ENCODE measurements around the gene PITPNM3. TPM values are rescaled to one million over a fixed set of nuclear protein-coding genes. Genes with fewer than 3 reads are reported as not detected.

PITPNM3 gene
- total and polyA plus RNA-seq, 2 donors (not counting 1 experiment from before 2014, with no cell fraction given), result 0.99 to 1.1 TPM

DNA sequence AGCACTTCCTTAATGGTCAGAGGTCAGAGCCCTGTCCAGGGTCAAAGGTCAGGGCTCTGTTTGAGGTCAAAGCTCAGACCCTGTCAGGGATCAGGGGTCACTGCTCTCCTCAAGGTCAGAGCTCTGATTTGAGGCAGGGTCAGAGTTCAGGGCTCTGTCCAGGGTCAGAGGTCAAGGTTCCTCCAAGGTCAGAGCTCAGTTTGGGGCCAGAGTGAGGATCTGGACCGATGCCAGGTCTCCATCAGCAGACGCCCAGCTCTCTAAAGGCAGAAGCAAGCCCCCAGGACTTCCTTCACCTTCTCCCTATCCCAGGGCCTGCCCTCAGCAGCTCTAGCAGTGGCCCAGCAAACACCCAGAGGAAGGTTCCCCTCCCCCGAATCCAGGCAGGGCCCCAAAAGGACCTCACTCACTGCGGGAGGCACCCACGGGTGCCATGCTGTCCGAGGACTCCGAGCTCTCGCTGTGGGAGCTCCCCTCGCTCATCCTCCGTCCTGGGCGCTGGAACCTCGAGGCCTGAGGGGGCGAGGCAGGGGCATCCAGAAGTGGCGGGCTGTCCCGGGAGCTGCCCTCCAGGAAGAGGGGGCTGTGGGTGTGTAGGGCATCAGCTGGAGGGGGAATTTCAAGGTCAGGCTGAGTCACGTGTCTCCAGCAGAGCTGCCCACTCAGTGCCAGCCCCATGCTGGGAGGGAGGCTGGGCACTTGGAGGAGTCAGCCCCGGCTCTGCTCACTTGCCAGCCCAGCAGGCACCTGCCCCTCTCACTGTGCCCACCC is 85.4 kb downstream of the PITPNM3 start:
- DNase-seq (ENCODE audit: low read depth in 2 of 2), result no peak
- Histone ChIP-seq H3K4me1 (ENCODE audit: control insufficient read depth, extremely low read depth, insufficient read depth, low read length) (no peaks in the 10 kb centered on the region), H2AFZ (ENCODE audit: low read length) (no peak overlapping the region)

DNA sequence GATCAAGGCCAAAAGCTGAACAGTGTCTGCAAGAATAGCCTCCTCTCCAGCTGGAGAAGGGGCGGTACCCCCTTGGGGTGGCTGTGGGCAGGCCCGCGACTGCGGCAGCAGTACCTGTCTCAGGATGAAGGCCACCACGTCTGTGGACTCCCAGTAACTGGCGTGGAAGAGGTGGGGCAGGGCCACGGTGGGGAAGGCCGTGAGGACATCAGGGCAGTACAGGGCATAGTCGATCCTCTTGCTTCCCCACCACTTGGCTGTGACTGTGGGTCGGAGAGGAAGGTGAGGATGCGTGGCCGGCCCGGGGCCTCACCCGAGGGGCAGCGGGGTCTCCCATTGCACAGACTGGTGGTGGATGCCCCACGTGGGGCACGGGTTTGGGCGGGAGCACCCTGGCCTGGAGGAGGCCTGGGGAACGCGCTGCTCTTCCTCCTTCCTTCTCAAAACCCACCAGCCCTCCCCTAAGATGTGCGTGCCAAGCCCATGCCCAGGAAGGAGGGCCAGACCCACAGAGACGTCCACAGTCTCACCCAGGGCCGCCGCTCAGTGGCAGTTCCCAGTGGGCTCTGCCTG is 86.1 kb downstream of the PITPNM3 start:
- H3K36me3 ChIP-seq (ENCODE audit: control insufficient read depth, insufficient read depth, low read length), result no peaks in the 10 kb centered on the region
- H3K9ac ChIP-seq (ENCODE audit: insufficient read depth, low read length), result no peak overlapping the region
- H3K4me1 ChIP-seq (ENCODE audit: control insufficient read depth, extremely low read depth, insufficient read depth, low read length), result no peaks in the 10 kb centered on the region
- no peak overlapping the region for H3K27ac ChIP-seq (ENCODE audit: insufficient read depth, low read length)
- DNase-seq (ENCODE audit: low read depth in 2 of 2), result no peak
- no peak overlapping the region for H3K4me2 ChIP-seq (ENCODE audit: extremely low read depth, insufficient read depth, low read length)
- no peaks in the 10 kb centered on the region for H3K27me3 ChIP-seq (ENCODE audit: control insufficient read depth, insufficient read depth, low read length)
- H3K4me3 ChIP-seq (replicated peaks in 1 of 4; ENCODE audit: control extremely low read depth in 1 of 4, insufficient read depth in 1 of 4, low read depth in 3 of 4, low read length in 4 of 4), result no peak overlapping the region
- no peaks in the 10 kb centered on the region for H4K20me1 ChIP-seq (ENCODE audit: control insufficient read depth, extremely low read depth, insufficient read depth, low read length)
- H2AFZ ChIP-seq (ENCODE audit: low read length), result no peak overlapping the region
- no peaks in the 10 kb centered on the region for H3K79me2 ChIP-seq (ENCODE audit: control insufficient read depth, insufficient read depth, low read length)
- H3K9me3 ChIP-seq (ENCODE audit: control insufficient read depth, insufficient read depth, low read depth, low read length), result no peaks in the 10 kb centered on the region
- TF ChIP-seq, protein P1, sequence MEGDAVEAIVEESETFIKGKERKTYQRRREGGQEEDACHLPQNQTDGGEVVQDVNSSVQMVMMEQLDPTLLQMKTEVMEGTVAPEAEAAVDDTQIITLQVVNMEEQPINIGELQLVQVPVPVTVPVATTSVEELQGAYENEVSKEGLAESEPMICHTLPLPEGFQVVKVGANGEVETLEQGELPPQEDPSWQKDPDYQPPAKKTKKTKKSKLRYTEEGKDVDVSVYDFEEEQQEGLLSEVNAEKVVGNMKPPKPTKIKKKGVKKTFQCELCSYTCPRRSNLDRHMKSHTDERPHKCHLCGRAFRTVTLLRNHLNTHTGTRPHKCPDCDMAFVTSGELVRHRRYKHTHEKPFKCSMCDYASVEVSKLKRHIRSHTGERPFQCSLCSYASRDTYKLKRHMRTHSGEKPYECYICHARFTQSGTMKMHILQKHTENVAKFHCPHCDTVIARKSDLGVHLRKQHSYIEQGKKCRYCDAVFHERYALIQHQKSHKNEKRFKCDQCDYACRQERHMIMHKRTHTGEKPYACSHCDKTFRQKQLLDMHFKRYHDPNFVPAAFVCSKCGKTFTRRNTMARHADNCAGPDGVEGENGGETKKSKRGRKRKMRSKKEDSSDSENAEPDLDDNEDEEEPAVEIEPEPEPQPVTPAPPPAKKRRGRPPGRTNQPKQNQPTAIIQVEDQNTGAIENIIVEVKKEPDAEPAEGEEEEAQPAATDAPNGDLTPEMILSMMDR (conservative IDR thresholded peaks at IDR 0.05 in 1 of 2, IDR thresholded peaks at IDR 0.05 in 1 of 2; ENCODE audit: low read depth in 1 of 2, low read length in 2 of 2), result no peak
- TF ChIP-seq EZH2 (IDR thresholded peaks at IDR 0.05; ENCODE audit: low read length, missing control alignments), result no peak

More for the DNA sequence above, 85.4 kb downstream of the PITPNM3 start:
- H3K79me2 ChIP-seq (ENCODE audit: control insufficient read depth, insufficient read depth, low read length), result no peaks in the 10 kb centered on the region
- no peaks in the 10 kb centered on the region for H3K27me3 ChIP-seq (ENCODE audit: control insufficient read depth, insufficient read depth, low read length)
- H3K36me3 ChIP-seq (ENCODE audit: control insufficient read depth, insufficient read depth, low read length), result no peaks in the 10 kb centered on the region
- H4K20me1 ChIP-seq (ENCODE audit: control insufficient read depth, extremely low read depth, insufficient read depth, low read length), result no peaks in the 10 kb centered on the region
- H3K9me3 ChIP-seq (ENCODE audit: control insufficient read depth, insufficient read depth, low read depth, low read length), result no peaks in the 10 kb centered on the region
- no peak for TF ChIP-seq EZH2 (IDR thresholded peaks at IDR 0.05; ENCODE audit: low read length, missing control alignments)
- TF ChIP-seq, protein P1 (conservative IDR thresholded peaks at IDR 0.05 in 1 of 2, IDR thresholded peaks at IDR 0.05 in 1 of 2; ENCODE audit: low read depth in 1 of 2, low read length in 2 of 2), result no peak
- H3K27ac ChIP-seq (ENCODE audit: insufficient read depth, low read length), result no peak overlapping the region
- H3K9ac ChIP-seq (ENCODE audit: insufficient read depth, low read length), result no peak overlapping the region
- no peak overlapping the region for H3K4me2 ChIP-seq (ENCODE audit: extremely low read depth, insufficient read depth, low read length)
- H3K4me3 ChIP-seq (replicated peaks in 1 of 4; ENCODE audit: control extremely low read depth in 1 of 4, insufficient read depth in 1 of 4, low read depth in 3 of 4, low read length in 4 of 4), result no peak overlapping the region

DNA sequence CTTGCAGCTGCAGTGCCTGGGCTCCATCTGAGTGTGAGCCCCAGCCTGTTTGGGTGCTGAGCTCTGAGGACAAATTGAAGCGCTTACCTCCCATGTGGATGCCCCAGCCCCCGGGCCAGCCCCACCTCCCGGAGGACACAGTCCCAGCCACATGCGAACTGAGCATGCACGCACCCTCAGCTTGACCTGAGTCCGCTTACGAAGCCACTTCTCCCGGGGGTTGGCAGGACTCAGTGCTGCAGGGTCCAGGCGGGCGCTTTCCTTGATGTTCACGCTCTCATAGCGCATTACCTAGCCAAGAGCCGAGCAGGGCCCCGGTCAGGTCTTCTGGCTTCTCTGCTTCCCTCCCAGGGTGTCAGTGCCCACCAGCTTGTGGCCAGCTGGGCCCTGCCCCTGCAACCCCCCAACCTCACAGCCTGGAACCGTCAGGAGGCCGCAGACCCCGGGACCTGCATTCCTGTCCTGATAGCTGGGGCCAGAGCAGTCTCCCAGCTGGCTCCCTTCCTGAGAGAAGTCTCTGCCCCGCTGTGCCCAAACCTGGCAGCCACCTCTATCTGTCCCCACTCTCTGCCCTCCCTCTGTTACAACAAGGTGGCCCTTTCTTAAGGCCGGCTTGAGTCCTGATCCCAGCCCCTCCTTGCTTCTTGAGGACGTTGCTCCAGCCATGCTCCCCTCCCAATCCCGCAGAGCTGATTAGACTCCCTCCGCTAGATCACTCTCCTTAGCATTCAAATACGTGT is 88.1 kb downstream of the PITPNM3 start:
- DNase-seq (ENCODE audit: low read depth in 2 of 2), result no peak
- H3K4me1 ChIP-seq (ENCODE audit: control insufficient read depth, extremely low read depth, insufficient read depth, low read length), result no peaks in the 10 kb centered on the region
- no peak overlapping the region for H3K9ac ChIP-seq (ENCODE audit: insufficient read depth, low read length)
- no peaks in the 10 kb centered on the region for H3K79me2 ChIP-seq (ENCODE audit: control insufficient read depth, insufficient read depth, low read length)
- H3K9me3 ChIP-seq (ENCODE audit: control insufficient read depth, insufficient read depth, low read depth, low read length), result no peaks in the 10 kb centered on the region
- no peak overlapping the region for H3K4me2 ChIP-seq (ENCODE audit: extremely low read depth, insufficient read depth, low read length)
- H2AFZ ChIP-seq (ENCODE audit: low read length), result no peak overlapping the region
- no peaks in the 10 kb centered on the region for H4K20me1 ChIP-seq (ENCODE audit: control insufficient read depth, extremely low read depth, insufficient read depth, low read length)
- no peak for TF ChIP-seq EZH2 (IDR thresholded peaks at IDR 0.05; ENCODE audit: low read length, missing control alignments)
- TF ChIP-seq, protein P1 (conservative IDR thresholded peaks at IDR 0.05 in 1 of 2, IDR thresholded peaks at IDR 0.05 in 1 of 2; ENCODE audit: low read depth in 1 of 2, low read length in 2 of 2), result no peak
- H3K36me3 ChIP-seq (ENCODE audit: control insufficient read depth, insufficient read depth, low read length), result no peaks in the 10 kb centered on the region
- H3K27ac ChIP-seq (ENCODE audit: insufficient read depth, low read length), result no peak overlapping the region
- H3K27me3 ChIP-seq (ENCODE audit: control insufficient read depth, insufficient read depth, low read length), result no peaks in the 10 kb centered on the region
- no peak overlapping the region for H3K4me3 ChIP-seq (replicated peaks in 1 of 4; ENCODE audit: control extremely low read depth in 1 of 4, insufficient read depth in 1 of 4, low read depth in 3 of 4, low read length in 4 of 4)

All from fibroblast of lung (primary cell).